Heart left ventricle (tissue), 13 donors: Measurements from ENCODE around the gene TJP3.

Source experiments
- CTCF ChIP-seq, 12 donors: fragments of 200-600 bp; sonication (generic) in 4 of 12; IDR thresholded peaks; one replicate each; pipeline versions ENCODE4 v1.5.0 to v1.8.0; 2018 to 2022; ENCODE audit warnings: antibody characterized with exemption in 12 of 12, mild to moderate bottlenecking in 5 of 12
- POLR2A ChIP-seq, 2 donors: fragments of 450-650 bp; IDR thresholded peaks; one replicate each; pipeline ENCODE4 v1.6.1; 2017; ENCODE audit warnings: antibody characterized with exemption in 2 of 2, mild to moderate bottlenecking in 2 of 2, moderate library complexity in 2 of 2
- donor health status: ischemic (EF 13 %, LVEDD 7.1; RV severe dilation, severe dysfunction).
- donor health status: DM: no; HTN: yes; CAD: no.
- donor health status: DM: no; HTN: no; CAD: no.
- donor health status: ischemic (EF 25% LVEDD 6.9; RV normal size, moderate dysfunction).
- donor health status: ischemic (EF 25% LVEDD 5.7; RV mildly dilated, moderate dysfunction).
- donor health status: ischemic (EF 35%, LVEDD 5.7; RV mildly dilated, moderate dysfunction).
- donor health status: nonischemic (EF 11% LVEDD 7.7; RV severe dilation, severe dysfunction).
- donor health status: DM: yes; HTN: yes; CAD: no.
- donor health status: PGD.
- donor health status: ischemic (EF 29% LVEDD 5.4; RV normal size, mild dysfunction).
- donor health status: nonischemic (EF 23%, LVEDD 6.1; RV moderate dilation, normal function).

GRCh38 chr19:3716147-3716668 lies 8.0 kb downstream of the TJP3 start:
- TF ChIP-seq CTCF (IDR thresholded peaks at IDR 0.05) (no peak), POLR2A (IDR thresholded peaks at IDR 0.05) (no peak)
